PC-3 (cell line): ENCODE measurements around the gene FBXL13. TPM values are rescaled to one million over a fixed set of nuclear protein-coding genes. Genes with fewer than 3 reads are reported as not detected.

Source experiments
- ATAC-seq: fragments of 200-7000 bp; cut with Tn5 transposase; 2 replicates; pipeline ENCODE4 v1.9.1; 2020; ENCODE audit warnings: mild to moderate bottlenecking, moderate library complexity
- BruUV-seq: library from RNA; stranded (reverse); fragments of 400-500 nt; replicated peaks from 2 replicates; lab custom pipeline; 2021; lab: Mats Ljungman, UMichigan
- CTCF ChIA-PET: fragments of 300-600 bp; sonication (Branson Sonifier 250); formaldehyde crosslinking; loops from one replicate; lab custom pipeline; 2022; ENCODE audit warnings: antibody characterized with exemption; lab: Charles Lee
- POLR2A ChIA-PET: fragments of 300-600 bp; sonication (Branson Sonifier 250); formaldehyde crosslinking; loops from one replicate; lab custom pipeline; 2022; ENCODE audit warnings: antibody characterized with exemption; ENCODE audit not compliant: unreplicated experiment; lab: Charles Lee
- DNase-seq: peaks from one replicate; pipeline ENCODE4 v3.0.0-alpha.2; 2015
- H2AFZ ChIP-seq: fragments of 300-600 bp; sonication (generic); 2 replicates; pipeline ENCODE4 v1.6.0; 2016; ENCODE audit warnings: antibody characterized with exemption, low read length
- H3F3A ChIP-seq: fragments of 300-600 bp; sonication (generic); one replicate; pipeline ENCODE4 v1.6.0; 2017; ENCODE audit warnings: antibody characterized with exemption, low read length, control low read depth, mild to moderate bottlenecking; ENCODE audit not compliant: unreplicated experiment
- H3K27ac ChIP-seq: fragments of 300-600 bp; sonication (generic); 2 replicates; pipeline ENCODE4 v1.5.1; 2016; ENCODE audit warnings: mild to moderate bottlenecking, low read length
- H3K27me3 ChIP-seq: fragments of 300-600 bp; sonication (generic); 2 replicates; pipeline ENCODE4 v1.6.1; 2016; ENCODE audit warnings: low read length, mixed read lengths
- H3K36me3 ChIP-seq: fragments of 300-600 bp; sonication (generic); 2 replicates; pipeline ENCODE4 v1.6.1; 2016; ENCODE audit warnings: low read depth, mixed run types, low read length, mixed read lengths
- H3K4me1 ChIP-seq: fragments of 300-600 bp; sonication (generic); 2 replicates; pipeline ENCODE4 v1.5.1; 2016; ENCODE audit warnings: low read length; ENCODE audit not compliant: insufficient read depth
- H3K4me2 ChIP-seq: fragments of 300-600 bp; sonication (generic); 2 replicates; pipeline ENCODE4 v1.6.0; 2016; ENCODE audit warnings: low read length
- H3K4me3 ChIP-seq: fragments of 300-600 bp; sonication (generic); 2 replicates; pipeline ENCODE4 v1.5.1; 2016; ENCODE audit warnings: mild to moderate bottlenecking, low read length, mixed read lengths
- H3K79me2 ChIP-seq: fragments of 300-600 bp; sonication (generic); 2 replicates; pipeline ENCODE4 v1.6.1; 2017; ENCODE audit warnings: low read length, mixed read lengths
- H3K9ac ChIP-seq: fragments of 300-600 bp; sonication (generic); 2 replicates; pipeline ENCODE4 v1.6.0; 2016; ENCODE audit warnings: mild to moderate bottlenecking, low read length
- H3K9me2 ChIP-seq: fragments of 300-600 bp; sonication (generic); replicated peaks from 2 replicates; pipeline ENCODE4 v1.6.1; 2016; ENCODE audit warnings: mixed run types, low read length, mixed read lengths
- H3K9me3 ChIP-seq: fragments of 300-600 bp; sonication (generic); 2 replicates; pipeline ENCODE4 v1.6.1; 2016; ENCODE audit warnings: low read length, mixed read lengths
- H4K20me1 ChIP-seq: fragments of 300-600 bp; sonication (generic); 2 replicates; pipeline ENCODE4 v1.6.1; 2016; ENCODE audit warnings: low read length, mixed read lengths
- CTCF ChIP-seq: fragments of 300-600 bp; sonication (generic); conservative IDR thresholded peaks from 2 replicates; pipeline ENCODE4 v1.5.1; 2017; ENCODE audit warnings: antibody characterized with exemption, low read depth, mild to moderate bottlenecking, low read length
- EZH2 ChIP-seq: fragments of 300-600 bp; sonication (generic); IDR thresholded peaks from one replicate; pipeline ENCODE4 v1.6.1; 2017; ENCODE audit warnings: antibody characterized with exemption, mild to moderate bottlenecking, low read length; ENCODE audit not compliant: unreplicated experiment
- EZH2phosphoT487 ChIP-seq: fragments of 300-600 bp; sonication (generic); IDR thresholded peaks from 2 replicates; pipeline ENCODE4 v1.6.1; 2018; ENCODE audit warnings: mild to moderate bottlenecking, antibody characterized with exemption, low read length, borderline replicate concordance
- intact Hi-C: fragments of 100-400 bp; cut with micrococcal nuclease; formaldehyde crosslinking; loops from 2 replicates; pipeline ENCODE4 v1.9.0; 2023
- total RNA-seq: library from RNA; depleted of rRNA; stranded (reverse); fragments of >200 nt; gene quantifications from 2 replicates; pipeline ENCODE4 v1.2.3, GENCODE V29; 2014

The FBXL13 gene
- total RNA-seq, 1 experiment from 2014 or later = 1.1 TPM

- H3K4me3 ChIP-seq = no peak overlapping the region
- no peaks in the 10 kb centered on the region for H3K79me2 ChIP-seq
- no peaks in the 10 kb centered on the region for H3F3A ChIP-seq
- ATAC-seq (no peak), DNase-seq (no peak)
- ChIA-PET CTCF (no interaction called here), POLR2A (no interaction called here)
- no peaks in the 10 kb centered on the region; the same call in 1 of the 2 replicates for H3K4me1 ChIP-seq
- BruUV-seq = no TSS peak
- H2AFZ ChIP-seq = no peak overlapping the region
- no peaks in the 10 kb centered on the region for H3K9me3 ChIP-seq
- no peaks in the 10 kb centered on the region for H3K27me3 ChIP-seq
- TF ChIP-seq EZH2 (no peak), EZH2phosphoT487 (no peak), CTCF (no peak)
- no peaks in the 10 kb centered on the region for H4K20me1 ChIP-seq
- H3K9me2 ChIP-seq = no peaks in the 10 kb centered on the region
- H3K36me3 ChIP-seq = peaks cover 12% of the 10 kb centered on the region
- H3K9ac ChIP-seq = no peak overlapping the region
- H3K4me2 ChIP-seq = no peak overlapping the region
- intact Hi-C loops = no loop called here
- no peak overlapping the region for H3K27ac ChIP-seq
Observed at GRCh38 chr7:103120362-103120761, 45.8 kb upstream of the FBXL13 start.

GRCh38 chr7:103119791-103120291, 45.2 kb upstream of the FBXL13 start:
- Histone ChIP-seq H3K4me3 (no peak overlapping the region), H3K4me2 (no peak overlapping the region), H3K9me3 (no peaks in the 10 kb centered on the region), H3K27me3 (no peaks in the 10 kb centered on the region), H3K79me2 (no peaks in the 10 kb centered on the region), H3F3A (no peaks in the 10 kb centered on the region), H3K27ac (no peak overlapping the region), H3K9ac (no peak overlapping the region), H3K9me2 (no peaks in the 10 kb centered on the region), H4K20me1 (no peaks in the 10 kb centered on the region), H2AFZ (no peak overlapping the region), H3K4me1 (no peaks in the 10 kb centered on the region; the same call in 1 of the 2 replicates), H3K36me3 (peaks cover 10% of the 10 kb centered on the region)
- TF ChIP-seq EZH2phosphoT487 = no peak
- no peak for TF ChIP-seq EZH2
- TF ChIP-seq CTCF = no peak
- POLR2A ChIA-PET = no interaction called here
- no TSS peak for BruUV-seq
- ATAC-seq (no peak), DNase-seq (no peak)
- CTCF ChIA-PET = no interaction called here
- intact Hi-C loops = no loop called here

GRCh38 chr7:103117465-103117864, 42.9 kb upstream of the FBXL13 start:
- DNase-seq (no peak), ATAC-seq (no peak)
- no peaks in the 10 kb centered on the region for H3K9me3 ChIP-seq
- no peak overlapping the region for H3K4me3 ChIP-seq
- H3K79me2 ChIP-seq = no peaks in the 10 kb centered on the region
- H3K36me3 ChIP-seq = peaks cover 10% of the 10 kb centered on the region
- CTCF ChIA-PET = no interaction called here
- TF ChIP-seq EZH2 (no peak), CTCF (no peak), EZH2phosphoT487 (no peak)
- no peak overlapping the region for H3K9ac ChIP-seq
- no peak overlapping the region for H3K27ac ChIP-seq
- intact Hi-C loops = no loop called here
- H3K9me2 ChIP-seq = no peaks in the 10 kb centered on the region
- peaks cover 3% of the 10 kb centered on the region for H3F3A ChIP-seq
- BruUV-seq = no TSS peak
- peaks cover 11% of the 10 kb centered on the region for H3K4me1 ChIP-seq
- POLR2A ChIA-PET = no interaction called here
- H2AFZ ChIP-seq = no peak overlapping the region
- H3K4me2 ChIP-seq = no peak overlapping the region
- no peaks in the 10 kb centered on the region for H4K20me1 ChIP-seq
- H3K27me3 ChIP-seq = no peaks in the 10 kb centered on the region
